H9 (cell line): ENCODE measurements around the gene DNAH12. TPM values are rescaled to one million over a fixed set of nuclear protein-coding genes. Genes with fewer than 3 reads are reported as not detected.

Experiments used
- DNase-seq: peaks from one replicate; pipeline ENCODE4 v3.0.0-alpha.2; 2017
- H2AFZ ChIP-seq: one replicate; pipeline ENCODE4 v1.6.1; 2013; ENCODE audit warnings: mild to moderate bottlenecking, low read length, control low read depth, moderate library complexity
- H2AK5ac ChIP-seq: 2 replicates; pipeline ENCODE4 v1.6.1; 2013; ENCODE audit warnings: low read length, control low read depth, mixed read lengths; ENCODE audit not compliant: insufficient read length
- H2BK120ac ChIP-seq: one replicate; pipeline ENCODE4 v1.6.1; 2013; ENCODE audit warnings: low read depth, mild to moderate bottlenecking, low read length, control low read depth, inconsistent platforms; ENCODE audit not compliant: poor library complexity, severe bottlenecking
- H2BK12ac ChIP-seq: 2 replicates; pipeline ENCODE4 v1.6.1; 2013; ENCODE audit warnings: low read length, control low read depth, mixed read lengths, low read depth; ENCODE audit not compliant: insufficient read length
- H2BK15ac ChIP-seq: 2 replicates; pipeline ENCODE4 v1.6.1; 2013; ENCODE audit warnings: low read depth, low read length, control low read depth
- H2BK20ac ChIP-seq: one replicate; pipeline ENCODE4 v1.6.1; 2013; ENCODE audit warnings: low read depth, mild to moderate bottlenecking, low read length, control low read depth, inconsistent platforms; ENCODE audit not compliant: poor library complexity, severe bottlenecking
- H2BK5ac ChIP-seq: 2 replicates; pipeline ENCODE4 v1.6.1; 2013; ENCODE audit warnings: low read length, control low read depth, mixed read lengths; ENCODE audit not compliant: insufficient read length
- H3K14ac ChIP-seq: 2 replicates; pipeline ENCODE4 v1.6.1; 2013; ENCODE audit warnings: low read length, control low read depth; ENCODE audit not compliant: insufficient read depth
- H3K18ac ChIP-seq: 2 replicates; pipeline ENCODE4 v1.6.1; 2013; ENCODE audit warnings: low read depth, mild to moderate bottlenecking, mixed read lengths, low read length, control low read depth; ENCODE audit not compliant: insufficient read length
- H3K23ac ChIP-seq: 2 replicates; pipeline ENCODE4 v1.6.1; 2013; ENCODE audit warnings: low read length, control low read depth, mixed read lengths, low read depth; ENCODE audit not compliant: insufficient read length
- H3K23me2 ChIP-seq: 2 replicates; pipeline ENCODE4 v1.6.1; 2013; ENCODE audit warnings: low read depth, mild to moderate bottlenecking, mixed read lengths, low read length, control low read depth; ENCODE audit not compliant: insufficient read length, poor library complexity, severe bottlenecking
- H3K27ac ChIP-seq: 2 replicates; pipeline ENCODE4 v1.5.1; 2013; ENCODE audit warnings: low read length, control low read depth, mixed read lengths, low read depth; ENCODE audit not compliant: insufficient read length
- H3K27me3 ChIP-seq: 2 replicates; pipeline ENCODE4 v1.6.1; 2013; ENCODE audit warnings: low read length, control low read depth, inconsistent platforms; ENCODE audit not compliant: insufficient read depth
- H3K4ac ChIP-seq: 2 replicates; pipeline ENCODE4 v1.6.1; 2013; ENCODE audit warnings: low read depth, mild to moderate bottlenecking, control low read depth, inconsistent platforms, low read length, moderate library complexity
- H3K4me1 ChIP-seq: 2 replicates; pipeline ENCODE4 v1.6.1; 2013; ENCODE audit warnings: low read length, control low read depth, inconsistent platforms; ENCODE audit not compliant: insufficient read depth
- H3K4me2 ChIP-seq: 2 replicates; pipeline ENCODE4 v1.6.1; 2013; ENCODE audit warnings: low read length, control low read depth, mixed read lengths; ENCODE audit not compliant: insufficient read length, insufficient read depth
- H3K56ac ChIP-seq: 2 replicates; pipeline ENCODE4 v1.6.1; 2013; ENCODE audit warnings: low read depth, mild to moderate bottlenecking, mixed read lengths, low read length, control low read depth; ENCODE audit not compliant: insufficient read length
- H3K79me1 ChIP-seq: 2 replicates; pipeline ENCODE4 v1.6.1; 2013; ENCODE audit warnings: low read depth, mild to moderate bottlenecking, moderate library complexity, low read length, control low read depth, inconsistent platforms; ENCODE audit not compliant: insufficient read depth, poor library complexity, severe bottlenecking
- H3K79me2 ChIP-seq: 2 replicates; pipeline ENCODE4 v1.6.1; 2013; ENCODE audit warnings: low read length, control low read depth, inconsistent platforms; ENCODE audit not compliant: insufficient read depth
- H3K9ac ChIP-seq: 2 replicates; pipeline ENCODE4 v1.6.1; 2013; ENCODE audit warnings: low read length, control low read depth, mixed read lengths; ENCODE audit not compliant: insufficient read length; ENCODE audit errors: extremely low read depth
- H3K9me3 ChIP-seq: one replicate; pipeline ENCODE4 v1.6.1; 2013; ENCODE audit warnings: low read depth, low read length, inconsistent platforms; ENCODE audit not compliant: control insufficient read depth
- H3T11ph ChIP-seq: one replicate; pipeline ENCODE4 v1.6.1; 2013; ENCODE audit warnings: mild to moderate bottlenecking, low read length, control low read depth, inconsistent platforms
- H4K20me1 ChIP-seq: one replicate; pipeline ENCODE4 v1.6.1; 2013; ENCODE audit not compliant: control insufficient read depth, insufficient read length, insufficient read depth
- H4K5ac ChIP-seq: 2 replicates; pipeline ENCODE4 v1.6.1; 2013; ENCODE audit warnings: low read depth, mild to moderate bottlenecking, mixed read lengths, low read length, control low read depth; ENCODE audit not compliant: insufficient read length
- H4K8ac ChIP-seq: replicated peaks from 2 replicates; pipeline ENCODE4 v1.6.1; 2013; ENCODE audit warnings: low read length, control low read depth, mixed read lengths, low read depth; ENCODE audit not compliant: insufficient read length
- H4K91ac ChIP-seq: 2 replicates; pipeline ENCODE4 v1.6.1; 2013; ENCODE audit warnings: low read depth, mild to moderate bottlenecking, moderate library complexity, mixed read lengths, low read length, control low read depth; ENCODE audit not compliant: insufficient read length
- H3K27ac Mint-ChIP-seq, 3 experiments: 2 replicates in 2 of 3; 3 replicates in 1 of 3; pipeline ENCODE4 v1.8.0; 2020 to 2021; ENCODE audit warnings: mixed read lengths in 3 of 3, mild to moderate bottlenecking in 1 of 3, moderate library complexity in 1 of 3
- H3K27me3 Mint-ChIP-seq: 2 replicates; pipeline ENCODE4 v1.8.0; 2021; ENCODE audit warnings: low read depth, mild to moderate bottlenecking, moderate library complexity, mixed read lengths
- H3K36me3 Mint-ChIP-seq, 3 experiments: 2 replicates in 2 of 3; 3 replicates in 1 of 3; pipeline ENCODE4 v1.8.0; 2020 to 2021; ENCODE audit warnings: low read depth in 3 of 3, mixed read lengths in 3 of 3; ENCODE audit not compliant: insufficient read depth in 1 of 3
- H3K4me1 Mint-ChIP-seq, 2 experiments: 2 replicates each; pipeline ENCODE4 v1.8.0; 2020; ENCODE audit warnings: mixed read lengths in 2 of 2
- H3K4me3 Mint-ChIP-seq, 2 experiments: 2 replicates in 1 of 2; 3 replicates in 1 of 2; pipeline ENCODE4 v1.8.0; 2020 to 2021; ENCODE audit warnings: mild to moderate bottlenecking in 2 of 2, mixed read lengths in 2 of 2, moderate library complexity in 1 of 2
- H3K9me3 Mint-ChIP-seq, 2 experiments: 2 replicates in 1 of 2; 3 replicates in 1 of 2; pipeline ENCODE4 v1.8.0; 2020; ENCODE audit warnings: mild to moderate bottlenecking in 2 of 2, mixed read lengths in 2 of 2, moderate library complexity in 1 of 2
- CTCF ChIP-seq: fragments of 200-600 bp; sonication (generic); conservative IDR thresholded peaks from 3 replicates; pipeline ENCODE4 v1.8.0; 2021; ENCODE audit warnings: antibody characterized with exemption, mild to moderate bottlenecking
- WGBS: extraction: QIAGEN DNeasy Blood & Tissue Kit; methylation state at CpG from one replicate; pipeline ENCODE4 v1.1.7; 2013; ENCODE audit warnings: missing lambda C conversion rate, low lambda C conversion rate, mixed read lengths; ENCODE audit not compliant: insufficient read length; ENCODE audit errors: extremely low coverage; 5-methylcytosine and 5-hydroxymethylcytosine counted together
- total RNA-seq: library from RNA; stranded (reverse); gene quantifications from 2 replicates; pipeline ENCODE4 v1.2.1, GENCODE V29; 2021

The DNAH12 gene
- total RNA-seq, 1 experiment from 2014 or later: not detected

GRCh38 chr3:57592306-57592705 lies 48.2 kb upstream of the DNAH12 start:
- no peak overlapping the region for H3T11ph ChIP-seq
- H4K20me1 ChIP-seq: no peaks in the 10 kb centered on the region
- no peak overlapping the region for H3K56ac ChIP-seq
- H3K14ac ChIP-seq: no peak overlapping the region
- no peaks in the 10 kb centered on the region; a peak in 1 of 5 replicates for H3K9me3 Mint-ChIP-seq
- H2AK5ac ChIP-seq: no peak overlapping the region
- no peaks in the 10 kb centered on the region for H3K9me3 ChIP-seq
- H2BK20ac ChIP-seq: no peak overlapping the region
- no peak overlapping the region for H3K4ac ChIP-seq
- no peak overlapping the region for H2BK120ac ChIP-seq
- no peak overlapping the region for H4K8ac ChIP-seq
- no peak overlapping the region for H3K4me3 Mint-ChIP-seq
- H3K9ac ChIP-seq: no peak overlapping the region
- no peaks in the 10 kb centered on the region for H3K23me2 ChIP-seq
- no peaks in the 10 kb centered on the region for H3K4me1 ChIP-seq
- H3K18ac ChIP-seq: no peak overlapping the region
- no peak overlapping the region for H4K91ac ChIP-seq
- H3K4me2 ChIP-seq: no peak overlapping the region
- WGBS: no CpG with 5 or more reads among the region's 6 CpGs
- H3K79me1 ChIP-seq: no peaks in the 10 kb centered on the region
- H3K4me1 Mint-ChIP-seq: peaks cover 14 to 16% of the 10 kb centered on the region in 2 experiments
- H3K23ac ChIP-seq: no peak overlapping the region
- H4K5ac ChIP-seq: no peak overlapping the region
- H3K27ac Mint-ChIP-seq: no peak overlapping the region
- no peaks in the 10 kb centered on the region for H3K27me3 Mint-ChIP-seq
- H3K27me3 ChIP-seq: no peaks in the 10 kb centered on the region
- no peak for TF ChIP-seq CTCF
- no peak overlapping the region for H3K27ac ChIP-seq
- no peak overlapping the region for H2BK5ac ChIP-seq
- no peak overlapping the region for H2BK12ac ChIP-seq
- H3K36me3 Mint-ChIP-seq: peaks cover 5 to 32% (median 25%) of the 10 kb centered on the region in 3 experiments; a peak in 6 of 7 replicates
- peaks cover 49% of the 10 kb centered on the region; the same call in 1 of the 2 replicates for H3K79me2 ChIP-seq
- H2BK15ac ChIP-seq: no peak overlapping the region
- DNase-seq: no peak
- H2AFZ ChIP-seq: no peak overlapping the region
